PC-3 (cell line): ENCODE results near the gene NUDT3. TPM values are rescaled to one million over a fixed set of nuclear protein-coding genes. Genes with fewer than 3 reads are reported as not detected.

Experiments used
- ATAC-seq: fragments of 200-7000 bp; cut with Tn5 transposase; 2 replicates; pipeline ENCODE4 v1.9.1; 2020; ENCODE audit warnings: mild to moderate bottlenecking, moderate library complexity
- BruUV-seq: library from RNA; stranded (reverse); fragments of 400-500 nt; replicated peaks from 2 replicates; lab custom pipeline; 2021; lab: Mats Ljungman, UMichigan
- CTCF ChIA-PET: fragments of 300-600 bp; sonication (Branson Sonifier 250); formaldehyde crosslinking; loops from one replicate; lab custom pipeline; 2022; ENCODE audit warnings: antibody characterized with exemption; lab: Charles Lee
- POLR2A ChIA-PET: fragments of 300-600 bp; sonication (Branson Sonifier 250); formaldehyde crosslinking; loops from one replicate; lab custom pipeline; 2022; ENCODE audit warnings: antibody characterized with exemption; ENCODE audit not compliant: unreplicated experiment; lab: Charles Lee
- DNase-seq: peaks from one replicate; pipeline ENCODE4 v3.0.0-alpha.2; 2015
- H2AFZ ChIP-seq: fragments of 300-600 bp; sonication (generic); 2 replicates; pipeline ENCODE4 v1.6.0; 2016; ENCODE audit warnings: antibody characterized with exemption, low read length
- H3F3A ChIP-seq: fragments of 300-600 bp; sonication (generic); one replicate; pipeline ENCODE4 v1.6.0; 2017; ENCODE audit warnings: antibody characterized with exemption, low read length, control low read depth, mild to moderate bottlenecking; ENCODE audit not compliant: unreplicated experiment
- H3K27ac ChIP-seq: fragments of 300-600 bp; sonication (generic); 2 replicates; pipeline ENCODE4 v1.5.1; 2016; ENCODE audit warnings: mild to moderate bottlenecking, low read length
- H3K27me3 ChIP-seq: fragments of 300-600 bp; sonication (generic); 2 replicates; pipeline ENCODE4 v1.6.1; 2016; ENCODE audit warnings: low read length, mixed read lengths
- H3K36me3 ChIP-seq: fragments of 300-600 bp; sonication (generic); 2 replicates; pipeline ENCODE4 v1.6.1; 2016; ENCODE audit warnings: low read depth, mixed run types, low read length, mixed read lengths
- H3K4me1 ChIP-seq: fragments of 300-600 bp; sonication (generic); 2 replicates; pipeline ENCODE4 v1.5.1; 2016; ENCODE audit warnings: low read length; ENCODE audit not compliant: insufficient read depth
- H3K4me2 ChIP-seq: fragments of 300-600 bp; sonication (generic); 2 replicates; pipeline ENCODE4 v1.6.0; 2016; ENCODE audit warnings: low read length
- H3K4me3 ChIP-seq: fragments of 300-600 bp; sonication (generic); 2 replicates; pipeline ENCODE4 v1.5.1; 2016; ENCODE audit warnings: mild to moderate bottlenecking, low read length, mixed read lengths
- H3K79me2 ChIP-seq: fragments of 300-600 bp; sonication (generic); 2 replicates; pipeline ENCODE4 v1.6.1; 2017; ENCODE audit warnings: low read length, mixed read lengths
- H3K9ac ChIP-seq: fragments of 300-600 bp; sonication (generic); 2 replicates; pipeline ENCODE4 v1.6.0; 2016; ENCODE audit warnings: mild to moderate bottlenecking, low read length
- H3K9me2 ChIP-seq: fragments of 300-600 bp; sonication (generic); replicated peaks from 2 replicates; pipeline ENCODE4 v1.6.1; 2016; ENCODE audit warnings: mixed run types, low read length, mixed read lengths
- H3K9me3 ChIP-seq: fragments of 300-600 bp; sonication (generic); 2 replicates; pipeline ENCODE4 v1.6.1; 2016; ENCODE audit warnings: low read length, mixed read lengths
- H4K20me1 ChIP-seq: fragments of 300-600 bp; sonication (generic); 2 replicates; pipeline ENCODE4 v1.6.1; 2016; ENCODE audit warnings: low read length, mixed read lengths
- EZH2 ChIP-seq: fragments of 300-600 bp; sonication (generic); IDR thresholded peaks from one replicate; pipeline ENCODE4 v1.6.1; 2017; ENCODE audit warnings: antibody characterized with exemption, mild to moderate bottlenecking, low read length; ENCODE audit not compliant: unreplicated experiment
- EZH2phosphoT487 ChIP-seq: fragments of 300-600 bp; sonication (generic); IDR thresholded peaks from 2 replicates; pipeline ENCODE4 v1.6.1; 2018; ENCODE audit warnings: mild to moderate bottlenecking, antibody characterized with exemption, low read length, borderline replicate concordance
- intact Hi-C: fragments of 100-400 bp; cut with micrococcal nuclease; formaldehyde crosslinking; loops from 2 replicates; pipeline ENCODE4 v1.9.0; 2023
- total RNA-seq: library from RNA; depleted of rRNA; stranded (reverse); fragments of >200 nt; gene quantifications from 2 replicates; pipeline ENCODE4 v1.2.3, GENCODE V29; 2014
- TF ChIP-seq, protein P1 (sequence below): fragments of 300-600 bp; sonication (generic); conservative IDR thresholded peaks from 2 replicates; pipeline ENCODE4 v1.5.1; 2017; ENCODE audit warnings: antibody characterized with exemption, low read depth, mild to moderate bottlenecking, low read length

Gene NUDT3
- total RNA-seq, 1 experiment from 2014 or later = 24.6 TPM

DNA sequence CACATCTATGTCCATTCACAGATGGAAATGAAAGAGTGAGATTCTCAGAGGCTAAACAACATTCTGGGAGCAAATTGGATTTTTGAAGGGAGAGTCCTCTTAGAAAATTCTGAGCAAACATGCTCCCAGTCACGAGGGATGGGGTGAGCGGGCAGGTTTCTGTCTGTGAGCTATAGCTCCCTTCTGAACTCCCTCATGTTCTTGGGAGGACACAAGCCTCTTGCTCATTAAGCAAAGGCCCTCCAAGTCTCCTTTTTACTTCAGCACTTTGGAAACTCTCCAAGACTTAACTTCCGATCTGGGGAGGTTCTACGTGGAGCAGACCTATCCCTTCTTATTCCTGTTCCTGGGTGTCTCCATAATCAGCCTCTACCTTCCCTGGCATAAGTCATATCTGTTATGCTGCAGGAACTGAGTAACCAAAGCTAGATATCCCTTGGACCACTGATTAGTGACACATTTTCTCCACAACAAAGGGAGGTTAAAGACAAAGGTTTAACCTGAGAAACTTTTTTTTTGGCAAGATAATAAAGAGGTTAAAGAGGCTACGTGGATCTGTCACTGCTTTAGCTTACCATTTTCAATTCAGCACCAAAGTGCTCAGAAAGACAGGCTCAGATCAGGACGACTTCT lies 110.7 kb downstream of the NUDT3 start:
- no peak overlapping the region for H3K4me2 ChIP-seq
- no peak for ATAC-seq

DNA sequence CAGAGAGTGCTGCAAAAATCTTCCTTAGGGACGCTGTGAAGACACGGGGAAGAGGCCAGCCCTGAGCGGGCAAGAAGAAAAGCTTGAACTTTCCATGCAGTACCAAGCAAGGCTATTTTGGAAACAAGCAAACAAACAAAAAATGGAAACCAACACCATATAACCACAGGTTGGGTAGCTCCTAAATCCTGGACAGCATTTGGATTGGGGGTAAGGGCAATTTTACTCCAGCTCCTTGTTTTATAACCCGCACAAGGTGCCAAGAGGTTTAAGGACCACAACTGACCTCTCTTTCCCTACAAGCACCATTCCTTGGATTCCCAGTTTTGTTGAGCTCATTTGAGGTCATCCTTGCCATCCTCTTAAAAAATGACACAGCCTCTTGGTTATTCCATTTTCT lies 112.3 kb downstream of the NUDT3 start:
- no peak for ATAC-seq
- no peaks in the 10 kb centered on the region for H3F3A ChIP-seq
- no peaks in the 10 kb centered on the region for H3K79me2 ChIP-seq
- TF ChIP-seq, protein P1, sequence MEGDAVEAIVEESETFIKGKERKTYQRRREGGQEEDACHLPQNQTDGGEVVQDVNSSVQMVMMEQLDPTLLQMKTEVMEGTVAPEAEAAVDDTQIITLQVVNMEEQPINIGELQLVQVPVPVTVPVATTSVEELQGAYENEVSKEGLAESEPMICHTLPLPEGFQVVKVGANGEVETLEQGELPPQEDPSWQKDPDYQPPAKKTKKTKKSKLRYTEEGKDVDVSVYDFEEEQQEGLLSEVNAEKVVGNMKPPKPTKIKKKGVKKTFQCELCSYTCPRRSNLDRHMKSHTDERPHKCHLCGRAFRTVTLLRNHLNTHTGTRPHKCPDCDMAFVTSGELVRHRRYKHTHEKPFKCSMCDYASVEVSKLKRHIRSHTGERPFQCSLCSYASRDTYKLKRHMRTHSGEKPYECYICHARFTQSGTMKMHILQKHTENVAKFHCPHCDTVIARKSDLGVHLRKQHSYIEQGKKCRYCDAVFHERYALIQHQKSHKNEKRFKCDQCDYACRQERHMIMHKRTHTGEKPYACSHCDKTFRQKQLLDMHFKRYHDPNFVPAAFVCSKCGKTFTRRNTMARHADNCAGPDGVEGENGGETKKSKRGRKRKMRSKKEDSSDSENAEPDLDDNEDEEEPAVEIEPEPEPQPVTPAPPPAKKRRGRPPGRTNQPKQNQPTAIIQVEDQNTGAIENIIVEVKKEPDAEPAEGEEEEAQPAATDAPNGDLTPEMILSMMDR = no peak
- TF ChIP-seq EZH2phosphoT487 = no peak
- TF ChIP-seq EZH2 = no peak
- no peaks in the 10 kb centered on the region for H3K4me1 ChIP-seq
- no peaks in the 10 kb centered on the region for H3K9me3 ChIP-seq
- peaks cover 6% of the 10 kb centered on the region; the same call in 1 of the 2 replicates for H3K36me3 ChIP-seq
- POLR2A ChIA-PET = no interaction called here
- DNase-seq = no peak
- no peaks in the 10 kb centered on the region for H3K27me3 ChIP-seq
- no peak overlapping the region for H2AFZ ChIP-seq
- no peak overlapping the region for H3K4me3 ChIP-seq
- no TSS peak for BruUV-seq
- H3K9ac ChIP-seq = no peak overlapping the region
- no peaks in the 10 kb centered on the region for H3K9me2 ChIP-seq
- intact Hi-C loops = no loop called here
- H3K4me2 ChIP-seq = no peak overlapping the region
- H4K20me1 ChIP-seq = no peaks in the 10 kb centered on the region
- no peak overlapping the region for H3K27ac ChIP-seq
- CTCF ChIA-PET = no interaction called here

More for the DNA sequence above, 110.7 kb downstream of the NUDT3 start:
- Histone ChIP-seq H3K27me3 (no peaks in the 10 kb centered on the region), H3K36me3 (peaks cover 6% of the 10 kb centered on the region; the same call in 1 of the 2 replicates), H4K20me1 (no peaks in the 10 kb centered on the region), H3K4me1 (no peaks in the 10 kb centered on the region), H3F3A (no peaks in the 10 kb centered on the region), H3K4me3 (no peak overlapping the region), H3K27ac (no peak overlapping the region), H3K9ac (no peak overlapping the region), H3K79me2 (no peaks in the 10 kb centered on the region), H2AFZ (no peak overlapping the region), H3K9me2 (no peaks in the 10 kb centered on the region), H3K9me3 (no peaks in the 10 kb centered on the region)
- TF ChIP-seq EZH2 = no peak
- TF ChIP-seq, protein P1 = no peak
- TF ChIP-seq EZH2phosphoT487 = no peak
- intact Hi-C loops = no loop called here
- ChIA-PET POLR2A (interaction anchor here (0.6 kb wide), 1 partner anchor 22 kb away, joined by 5 read pairs; no protein-coding TSS in a partner anchor), CTCF (no interaction called here)
- DNase-seq = no peak
- BruUV-seq = no TSS peak

- no peak for ATAC-seq
- Histone ChIP-seq H3K27me3 (no peaks in the 10 kb centered on the region), H3K4me1 (no peaks in the 10 kb centered on the region), H3K36me3 (peaks cover 6% of the 10 kb centered on the region; the same call in 1 of the 2 replicates), H3K27ac (no peak overlapping the region), H4K20me1 (no peaks in the 10 kb centered on the region), H2AFZ (no peak overlapping the region), H3K4me3 (no peak overlapping the region), H3K4me2 (no peak overlapping the region), H3K9me3 (no peaks in the 10 kb centered on the region), H3K79me2 (no peaks in the 10 kb centered on the region), H3K9me2 (no peaks in the 10 kb centered on the region), H3K9ac (no peak overlapping the region), H3F3A (no peaks in the 10 kb centered on the region)
- BruUV-seq = no TSS peak
- CTCF ChIA-PET = no interaction called here
- DNase-seq = no peak
- intact Hi-C loops = no loop called here
- TF ChIP-seq EZH2 (no peak), EZH2phosphoT487 (no peak)
- TF ChIP-seq, protein P1 = no peak
- POLR2A ChIA-PET = no interaction called here
Observed at GRCh38 chr6:34278833-34279232, 113.6 kb downstream of the NUDT3 start.
